Glomerular visceral epithelial cell (primary cell): ENCODE data around the gene TMEM221.
A peak's percentile ranks its signal among the peaks of the same experiment; 100 is the strongest.

Source experiments
- DNase-seq: peaks from one replicate; pipeline ENCODE4 v3.0.0-alpha.2; 2016; ENCODE audit errors: extremely low spot score

TMEM221 gene

DNA sequence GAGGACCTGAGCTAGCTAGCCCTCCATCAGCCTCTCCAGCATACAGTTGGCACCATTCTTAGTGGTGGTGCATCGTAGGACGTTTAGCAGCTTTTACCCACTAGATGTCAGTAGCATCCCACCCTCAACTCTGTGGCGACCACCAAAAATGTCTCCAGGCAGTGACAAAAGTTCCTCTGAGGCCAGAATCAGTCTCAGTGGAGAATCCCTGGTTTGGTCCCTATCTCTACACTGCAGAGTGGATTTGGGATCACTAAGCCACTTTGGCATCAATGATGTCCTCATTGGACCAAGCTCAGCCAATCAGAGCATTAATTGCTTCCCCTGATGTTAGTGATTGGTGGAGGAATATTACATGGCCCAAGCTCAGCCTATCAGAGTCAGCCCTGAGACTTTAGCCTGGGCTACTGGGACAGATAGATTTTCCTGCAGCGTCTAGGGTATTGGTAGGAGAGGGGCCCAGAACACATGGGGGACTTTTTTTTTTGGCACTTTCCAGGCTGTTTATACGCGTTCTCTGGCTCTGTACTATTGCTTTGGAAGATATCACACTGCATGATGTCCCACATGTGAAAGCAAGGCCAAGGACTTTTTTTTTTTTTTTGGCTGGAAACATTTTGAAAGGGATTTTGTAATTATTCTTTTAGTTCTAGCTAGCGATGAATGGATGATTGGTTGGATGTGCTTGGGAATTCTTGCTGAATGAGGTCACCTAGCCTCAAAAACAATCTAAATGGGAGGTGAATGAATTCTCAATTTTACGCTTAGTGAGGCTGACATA lies 7.0 kb downstream of the TMEM221 start:
- DNase-seq, result peak; percentile 54

- DNase-seq, result no peak
These were observed 11.6 kb downstream of the TMEM221 start for GRCh38 chr19:17436874-17437267.

DNA sequence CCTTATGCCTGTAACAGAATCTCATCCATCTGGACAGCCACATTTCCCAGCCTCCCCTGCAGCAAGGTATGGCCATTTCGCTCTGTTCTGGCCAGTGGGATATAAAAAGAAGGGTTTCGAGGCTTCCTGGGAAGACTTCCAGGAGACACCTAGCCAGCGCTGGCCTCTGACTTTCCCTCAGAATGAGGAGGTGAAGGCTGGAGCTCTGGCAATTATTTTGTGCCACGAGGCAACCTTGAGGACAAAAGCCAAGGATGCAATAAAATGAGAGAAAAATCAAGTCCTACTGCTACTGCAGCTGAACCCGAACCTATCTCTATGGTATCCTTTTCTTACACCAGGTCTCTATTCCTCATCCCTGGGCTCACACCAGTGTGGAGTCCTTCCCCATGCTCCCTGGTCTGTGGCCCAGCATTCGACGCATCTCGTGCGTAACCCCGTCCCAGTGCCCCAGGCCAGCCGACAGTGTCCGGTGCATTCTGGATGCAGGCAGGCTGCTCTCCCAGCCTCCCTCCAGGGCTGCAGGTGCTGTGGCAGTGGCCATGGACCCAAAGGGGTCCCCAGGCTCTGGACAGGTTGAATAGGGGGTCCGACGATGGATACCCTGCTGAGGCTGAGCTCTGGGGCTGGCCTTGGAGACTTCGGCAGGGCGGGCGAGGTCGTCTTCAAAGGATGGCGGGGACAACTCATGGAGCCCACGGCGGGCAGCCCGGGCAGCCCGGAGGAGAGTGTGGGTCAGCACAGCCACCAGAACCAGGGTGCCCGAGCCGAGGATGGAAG lies 12.2 kb downstream of the TMEM221 start:
- DNase-seq, result no peak

DNA sequence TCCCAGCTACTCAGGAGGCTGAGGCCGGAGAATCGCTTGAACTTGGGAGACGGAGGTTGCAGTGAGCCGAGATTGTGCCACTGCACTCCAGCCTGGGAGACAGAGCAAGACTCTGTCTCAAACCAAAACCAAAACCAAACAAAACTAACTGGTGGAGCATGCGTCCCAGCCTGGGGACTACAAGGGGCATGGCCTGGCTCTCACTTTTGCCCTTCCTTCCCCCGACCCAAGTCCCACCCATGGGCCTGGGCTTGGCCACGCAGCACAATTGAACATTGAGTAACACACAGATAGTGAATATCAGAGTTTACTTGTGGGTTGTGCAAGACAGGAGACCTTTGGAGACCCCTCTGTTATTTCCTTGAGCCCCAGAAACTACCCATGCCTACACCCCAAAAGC lies 13.2 kb downstream of the TMEM221 start:
- no peak for DNase-seq

- DNase-seq, result no peak
These were observed 17.1 kb downstream of the TMEM221 start for GRCh38 chr19:17431417-17431816.

DNA sequence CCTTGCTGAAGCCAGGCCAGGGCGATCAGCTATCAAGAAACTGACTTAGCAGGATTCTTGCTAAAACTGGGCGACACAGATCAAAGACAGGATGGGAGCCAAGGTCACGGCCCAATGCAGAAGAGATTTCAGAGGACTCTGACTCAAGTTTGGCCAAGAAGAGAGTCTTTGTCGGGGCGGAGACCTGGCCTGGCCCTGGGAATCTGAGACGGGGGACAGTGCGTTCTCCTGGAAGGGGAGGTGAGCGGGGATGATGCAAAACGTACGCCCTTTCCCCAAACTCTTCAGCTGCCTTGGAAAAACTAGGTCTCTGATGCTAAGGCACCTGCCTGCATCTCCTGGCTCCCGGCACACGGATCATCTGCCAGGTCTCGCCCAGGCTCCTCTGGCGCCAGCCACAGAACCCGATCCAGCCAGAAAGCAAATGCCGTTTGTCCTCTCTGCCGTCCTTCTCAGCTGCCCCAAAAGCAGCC lies 18.8 kb downstream of the TMEM221 start:
- peak; percentile 27 for DNase-seq

GRCh38 chr19:17424743-17425365 lies 23.6 kb downstream of the TMEM221 start:
- peak; percentile 31 for DNase-seq

GRCh38 chr19:17423429-17424208 lies 24.8 kb downstream of the TMEM221 start:
- no peak for DNase-seq

GRCh38 chr19:17421942-17422341 lies 26.5 kb downstream of the TMEM221 start:
- no peak for DNase-seq

DNA sequence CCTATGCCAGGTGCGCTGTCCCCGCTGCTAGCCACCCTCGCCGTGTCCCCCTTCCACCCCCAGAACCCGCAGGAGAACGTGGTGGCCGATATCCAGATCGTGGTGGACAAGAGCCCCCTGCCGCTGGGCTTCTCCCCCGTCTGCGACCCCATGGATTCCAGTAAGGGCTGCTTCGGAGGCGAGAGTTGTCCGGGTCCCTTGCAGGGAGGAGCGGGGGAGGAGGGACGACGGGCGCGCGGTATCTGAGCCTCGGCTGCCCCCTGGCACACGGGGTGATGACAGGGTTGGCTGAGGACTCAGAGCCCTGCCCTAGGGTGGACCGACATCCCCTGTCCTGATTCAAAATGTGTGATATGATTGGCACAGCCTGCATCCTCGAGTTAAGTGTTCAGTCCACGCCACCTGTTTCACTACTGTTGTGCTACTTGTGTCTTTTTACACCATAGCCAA lies 28.0 kb downstream of the TMEM221 start:
- DNase-seq, result peak; percentile 33

- peak; percentile 99 for DNase-seq
These were observed 28.6 kb downstream of the TMEM221 start, which contains the start of gene MVB12A for GRCh38 chr19:17419621-17420474. MVB12A (plus strand) TSS chr19:17420047; CDS start chr19:17420136, 89 bp downstream.

GRCh38 chr19:17419154-17419620 lies 29.3 kb downstream of the TMEM221 start:
- DNase-seq, result no peak

DNA sequence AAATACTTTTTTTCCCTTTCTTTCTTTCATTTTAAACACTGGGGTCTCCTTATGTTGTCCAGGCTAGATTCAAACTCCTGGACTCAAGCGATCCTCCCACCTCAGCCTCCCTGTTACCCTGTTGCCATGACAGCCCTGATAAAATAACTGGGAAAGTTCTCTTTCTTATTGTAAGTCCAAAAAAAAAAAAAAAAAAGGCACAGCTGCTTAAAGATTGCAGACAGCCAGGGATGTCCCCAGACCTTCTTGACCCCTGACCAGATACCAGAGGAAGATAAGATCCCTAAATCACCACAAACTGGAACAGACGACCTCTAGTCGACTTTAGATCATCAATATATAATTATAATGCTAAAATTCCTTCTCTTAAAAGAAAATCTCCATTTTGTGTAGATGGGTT lies 29.8 kb downstream of the TMEM221 start:
- DNase-seq, result no peak

- no peak for DNase-seq
These were observed 33.3 kb downstream of the TMEM221 start for GRCh38 chr19:17415121-17415520.

- DNase-seq, result no peak
These were observed 34.4 kb downstream of the TMEM221 start for GRCh38 chr19:17414097-17414496.

DNA sequence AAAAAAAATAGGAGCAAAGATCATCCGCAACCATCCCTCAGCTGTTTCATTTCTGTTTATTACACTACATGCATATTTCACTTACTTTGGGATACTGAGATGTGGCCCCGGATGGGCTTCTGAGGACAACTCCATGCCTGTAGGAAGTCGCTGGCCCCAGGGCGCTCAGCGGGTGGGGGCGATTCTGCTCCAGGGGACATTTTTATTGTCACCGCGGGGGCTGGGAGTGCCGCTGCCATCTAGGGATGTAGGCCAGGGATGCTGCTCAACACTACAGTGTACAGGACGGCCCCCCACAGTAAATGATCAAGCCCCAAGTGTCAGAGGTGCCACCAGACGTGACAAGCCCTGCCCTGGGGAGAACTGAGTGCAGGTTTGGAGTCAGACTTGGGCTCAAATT lies 36.7 kb downstream of the TMEM221 start:
- no peak for DNase-seq

DNA sequence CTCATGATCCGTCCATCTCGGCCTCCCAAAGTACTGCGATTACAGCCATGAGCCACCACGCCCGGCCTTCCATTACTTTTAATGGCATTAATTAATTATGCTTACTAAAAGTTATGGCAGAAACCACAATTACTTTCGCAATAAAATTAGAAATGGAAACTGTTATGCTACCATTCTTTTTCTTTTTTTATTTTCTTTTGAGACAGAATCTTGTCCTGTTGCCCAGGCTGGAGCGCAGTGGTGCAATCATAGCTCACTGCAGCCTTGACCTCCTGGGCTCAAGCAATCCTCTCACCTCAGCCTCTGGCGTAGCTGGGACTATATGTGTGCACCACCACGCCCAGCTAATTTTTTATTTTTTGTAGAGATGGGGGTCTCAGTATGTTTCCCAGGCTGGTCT lies 38.5 kb downstream of the TMEM221 start:
- DNase-seq, result no peak

DNA sequence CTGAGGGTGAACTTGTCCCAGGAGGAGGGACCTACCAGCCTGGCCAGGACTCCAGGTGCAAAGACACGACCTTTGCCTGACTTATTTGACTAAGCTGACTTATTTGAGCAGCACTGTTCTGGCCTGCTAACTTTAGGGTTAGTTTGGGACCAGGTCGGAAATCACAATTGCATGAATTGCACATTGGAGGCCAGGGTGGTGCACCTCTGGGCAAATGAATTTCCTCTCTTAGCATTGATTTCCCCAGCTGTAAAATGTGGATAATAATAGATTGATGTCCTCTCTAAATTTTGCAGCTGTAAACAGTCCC lies 41.6 kb downstream of the TMEM221 start:
- DNase-seq, result no peak

GRCh38 chr19:17406046-17406886 lies 42.2 kb downstream of the TMEM221 start:
- DNase-seq, result peak; percentile 91
